Activated naive CD4-positive, alpha-beta T cell treated with anti-CD3 and anti-CD28 coated beads, Interleukin-2, amount 50 U/mL, for 72 hours (primary cell): Measurements from ENCODE around the gene ESPNL. TPM values are rescaled to one million over a fixed set of nuclear protein-coding genes. Genes with fewer than 3 reads are reported as not detected.
A peak's percentile ranks its signal among the peaks of the same experiment; 100 is the strongest.

Experiments used
- ATAC-seq, 2 donors: fragments of 150-1000 bp; cut with Tn5 transposase; 2 replicates each; pipeline ENCODE4 v1.10.0; 2021; ENCODE audit warnings: mild to moderate bottlenecking in 2 of 2, moderate library complexity in 2 of 2
- DNase-seq, 2 donors: peaks; one replicate each; pipeline ENCODE4 v3.0.0; 2021 to 2022; ENCODE audit warnings: low spot score in 2 of 2
- H3K27ac Mint-ChIP-seq, 2 donors: one replicate each; pipeline ENCODE4 v1.8.0; 2022; ENCODE audit warnings: mild to moderate bottlenecking in 2 of 2, mixed read lengths in 2 of 2
- H3K36me3 Mint-ChIP-seq, 2 donors: one replicate each; pipeline ENCODE4 v1.8.0; 2022; ENCODE audit warnings: mixed read lengths in 2 of 2
- H3K9me3 Mint-ChIP-seq, 2 donors: one replicate each; pipeline ENCODE4 v1.8.0; 2022; ENCODE audit warnings: mixed read lengths in 2 of 2
- total RNA-seq, 2 donors: library from RNA; stranded (reverse); gene quantifications; one replicate each; pipeline ENCODE4 v1.2.3, GENCODE V29; 2022

ESPNL gene
- total RNA-seq, 2 donors from 2014 or later = 0.18 to 0.43 TPM

DNA sequence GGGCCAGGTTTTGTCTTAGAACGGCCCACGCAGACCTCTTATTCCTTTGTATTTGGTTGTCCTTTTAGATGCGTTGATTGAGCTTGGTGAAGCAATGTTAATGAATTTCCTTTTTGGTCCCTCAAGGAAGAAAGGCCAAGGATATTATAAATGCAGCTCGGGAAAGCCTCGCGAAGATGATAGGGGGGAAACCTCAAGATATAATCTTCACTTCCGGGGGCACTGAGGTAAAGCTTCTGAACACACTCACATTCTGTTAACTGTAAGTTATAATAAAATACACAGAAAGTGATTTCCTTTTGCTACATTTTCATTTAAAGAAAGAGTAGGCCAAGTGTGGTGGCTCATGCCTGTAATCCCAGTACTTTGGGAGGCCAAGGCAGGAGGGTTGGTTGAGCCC lies 32.2 kb upstream of the ESPNL start:
- DNase-seq = no peak
- peaks cover 0 to 19% of the 10 kb centered on the region in 2 donors for H3K9me3 Mint-ChIP-seq
- ATAC-seq = no peak
- H3K36me3 Mint-ChIP-seq = peaks cover 49 to 73% of the 10 kb centered on the region in 2 donors
- H3K27ac Mint-ChIP-seq = peak overlapping the region in 1 of 2 donors; percentile 57

DNA sequence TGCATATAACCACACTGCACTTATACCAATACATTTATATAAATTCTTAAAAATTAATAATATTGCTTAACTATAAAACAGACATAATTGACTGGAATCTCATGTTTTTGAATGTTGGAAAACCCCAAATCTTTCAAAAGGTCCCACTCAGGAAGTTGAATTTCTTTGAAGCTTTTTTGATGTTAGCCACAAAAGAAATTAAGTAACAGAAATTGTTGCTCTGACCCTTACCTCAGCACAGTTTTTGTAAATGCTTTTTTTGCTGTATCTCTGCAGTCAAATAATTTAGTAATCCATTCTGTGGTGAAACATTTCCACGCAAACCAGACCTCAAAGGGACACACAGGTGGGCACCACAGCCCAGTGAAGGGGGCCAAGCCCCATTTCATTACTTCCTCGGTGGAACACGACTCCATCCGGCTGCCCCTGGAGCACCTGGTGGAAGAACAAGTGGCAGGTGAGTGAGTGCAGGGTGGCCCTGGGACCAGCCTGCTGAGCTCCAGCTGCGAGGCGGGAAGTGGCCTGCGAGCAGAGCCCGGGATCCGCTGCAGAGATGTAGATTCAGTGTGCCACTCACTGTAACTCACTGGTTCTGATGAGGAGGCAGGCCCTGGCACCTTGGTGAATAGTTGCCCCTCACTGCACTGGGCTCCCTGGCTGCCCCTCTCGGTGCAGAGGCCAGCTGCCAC lies 31.0 kb upstream of the ESPNL start:
- peaks cover 0 to 19% of the 10 kb centered on the region in 2 donors for H3K9me3 Mint-ChIP-seq
- ATAC-seq (peak in 1 of 2 donors; percentile 24), DNase-seq (no peak)
- peaks cover 52 to 83% of the 10 kb centered on the region in 2 donors for H3K36me3 Mint-ChIP-seq
- H3K27ac Mint-ChIP-seq = peak overlapping the region in 1 of 2 donors; percentile 28

DNA sequence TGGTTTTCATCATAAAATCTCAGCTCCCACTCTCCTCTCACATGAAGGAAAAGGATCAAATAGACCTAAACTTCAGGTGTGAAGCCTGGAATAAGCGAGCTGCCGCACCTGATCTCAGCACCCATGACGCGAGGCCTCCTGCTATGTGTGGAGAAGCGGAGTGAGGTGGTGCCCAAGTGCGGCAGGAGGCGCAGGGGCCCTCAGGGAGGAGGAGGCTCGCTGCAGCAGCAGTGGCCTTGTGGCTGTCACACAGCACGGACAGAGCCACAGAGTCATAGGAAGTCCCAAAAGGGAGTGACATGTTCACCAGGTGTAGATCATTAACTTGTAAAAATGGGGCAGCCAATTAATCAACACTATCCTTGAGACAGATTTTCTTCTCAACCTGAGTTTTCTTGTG lies 30.3 kb upstream of the ESPNL start:
- DNase-seq (no peak), ATAC-seq (no peak)
- Mint-ChIP-seq H3K36me3 (peaks cover 55 to 85% of the 10 kb centered on the region in 2 donors), H3K9me3 (peaks cover 0 to 19% of the 10 kb centered on the region in 2 donors), H3K27ac (peak overlapping the region in 1 of 2 donors; percentile 28)

DNA sequence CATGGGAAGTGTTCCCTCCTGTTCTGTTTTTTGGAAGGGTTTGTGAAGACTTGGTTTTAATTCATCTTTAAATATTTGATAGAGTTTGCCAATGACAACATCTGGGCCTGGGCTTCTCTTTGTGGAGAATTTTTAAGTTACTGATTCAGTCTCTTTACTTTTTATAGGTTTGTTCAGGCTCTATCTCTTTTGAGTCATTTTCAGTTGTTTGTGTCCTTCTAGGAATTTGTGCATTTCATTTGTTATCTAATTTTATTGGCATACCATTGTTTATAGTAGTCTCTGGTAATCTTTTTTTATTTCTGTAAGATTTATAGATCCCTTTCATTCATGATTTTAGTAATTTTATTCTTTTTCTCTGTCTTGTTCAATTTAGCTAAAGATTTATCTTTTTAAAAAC lies 24.7 kb upstream of the ESPNL start:
- peaks cover 0 to 7% of the 10 kb centered on the region in 2 donors for H3K9me3 Mint-ChIP-seq
- H3K36me3 Mint-ChIP-seq = peaks cover 43 to 77% of the 10 kb centered on the region in 2 donors
- no peak overlapping the region for H3K27ac Mint-ChIP-seq
- ATAC-seq (no peak), DNase-seq (no peak)

DNA sequence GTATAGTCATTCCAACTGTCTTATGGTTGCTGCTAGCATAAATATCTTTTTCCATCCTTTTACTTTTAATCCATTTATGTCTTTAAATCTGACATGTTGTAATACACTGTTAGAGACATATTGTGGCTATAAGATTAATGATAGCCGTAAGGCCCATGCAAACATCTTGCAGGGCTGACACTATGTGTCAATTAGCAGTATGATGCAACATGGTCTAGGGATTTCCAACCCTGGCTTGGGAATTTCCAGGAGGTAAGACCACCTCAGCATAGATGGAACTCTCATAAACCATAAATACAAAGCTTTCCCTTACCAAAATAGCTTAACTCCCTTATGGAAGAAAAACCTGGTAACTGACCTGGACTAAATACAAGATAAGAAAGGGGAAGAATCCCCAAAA lies 22.8 kb upstream of the ESPNL start:
- peaks cover 51 to 77% of the 10 kb centered on the region in 2 donors for H3K36me3 Mint-ChIP-seq
- ATAC-seq = no peak
- no peak overlapping the region for H3K27ac Mint-ChIP-seq

DNA sequence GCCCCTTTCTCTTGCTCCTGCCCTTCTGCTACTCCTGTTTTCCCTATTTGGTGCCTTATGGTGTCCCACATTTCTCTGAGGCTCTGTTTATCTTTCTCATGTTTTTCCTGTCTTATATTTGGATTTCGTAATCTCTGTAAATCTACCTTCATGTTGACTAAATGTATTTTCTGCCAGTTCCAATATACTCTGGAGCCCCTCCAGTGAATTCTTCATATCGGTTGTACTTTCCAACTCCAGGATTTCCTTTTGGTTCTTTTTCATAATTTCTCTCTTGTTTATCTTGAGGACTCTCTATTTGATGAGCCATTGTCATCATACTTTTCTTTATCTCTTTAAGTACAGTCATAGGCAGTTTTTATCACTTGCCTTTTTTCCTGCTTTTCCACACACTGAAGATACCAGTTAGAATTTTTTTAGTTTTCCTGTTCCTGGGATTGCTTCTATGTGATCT lies 20.2 kb upstream of the ESPNL start:
- peaks cover 52 to 69% of the 10 kb centered on the region in 2 donors for H3K36me3 Mint-ChIP-seq
- H3K27ac Mint-ChIP-seq = peak overlapping the region in 1 of 2 donors; percentile 11
- ATAC-seq = no peak
- no peaks in the 10 kb centered on the region for H3K9me3 Mint-ChIP-seq
- DNase-seq = no peak

More for the DNA sequence above, 22.8 kb upstream of the ESPNL start:
- DNase-seq = no peak
- no peaks in the 10 kb centered on the region for H3K9me3 Mint-ChIP-seq

DNA sequence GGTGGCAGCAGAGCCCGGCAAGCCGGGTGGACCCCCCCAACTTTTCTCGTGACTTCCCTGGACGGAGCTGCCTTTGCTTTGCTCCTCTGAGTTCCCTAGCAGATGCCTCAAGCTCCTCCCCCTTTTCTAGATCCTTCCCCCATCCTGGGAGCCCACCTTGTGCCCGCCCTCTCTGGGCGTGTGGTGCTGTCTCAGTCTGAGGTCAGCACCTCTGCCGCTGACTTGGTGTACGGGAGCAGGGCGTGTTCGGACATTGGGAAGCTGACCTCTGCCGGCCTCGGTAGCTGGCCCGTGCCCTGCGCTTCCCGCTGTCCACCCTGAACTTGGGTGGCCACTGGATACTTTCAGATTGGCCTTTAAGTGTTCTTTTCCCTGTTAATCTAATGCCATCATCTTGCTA lies 19.6 kb upstream of the ESPNL start:
- Mint-ChIP-seq H3K27ac (no peak overlapping the region), H3K36me3 (peaks cover 53 to 69% of the 10 kb centered on the region in 2 donors), H3K9me3 (no peaks in the 10 kb centered on the region)
- ATAC-seq (no peak), DNase-seq (no peak)

DNA sequence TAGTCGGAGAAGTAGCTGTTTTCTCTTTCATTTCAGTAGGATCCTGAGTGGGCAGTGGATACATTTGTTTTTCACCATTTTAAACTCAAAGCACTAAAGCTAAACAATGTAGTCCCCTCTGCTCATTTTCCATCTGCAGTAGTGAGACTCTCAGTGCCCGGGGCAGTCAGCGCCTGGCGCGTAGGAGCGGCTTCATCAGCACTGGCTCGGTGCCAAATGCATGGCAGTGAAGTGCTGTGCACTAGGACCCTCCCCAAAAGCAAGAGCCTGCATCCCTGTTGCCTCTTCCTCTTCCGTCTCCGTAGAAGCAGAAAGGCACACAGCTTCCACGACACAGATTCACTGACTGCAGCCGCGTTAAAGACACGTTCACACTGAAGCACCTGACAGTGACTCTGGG lies 19.0 kb upstream of the ESPNL start:
- no peaks in the 10 kb centered on the region for H3K9me3 Mint-ChIP-seq
- no peak overlapping the region for H3K27ac Mint-ChIP-seq
- H3K36me3 Mint-ChIP-seq = peaks cover 54 to 70% of the 10 kb centered on the region in 2 donors
- DNase-seq = no peak
- no peak for ATAC-seq

DNA sequence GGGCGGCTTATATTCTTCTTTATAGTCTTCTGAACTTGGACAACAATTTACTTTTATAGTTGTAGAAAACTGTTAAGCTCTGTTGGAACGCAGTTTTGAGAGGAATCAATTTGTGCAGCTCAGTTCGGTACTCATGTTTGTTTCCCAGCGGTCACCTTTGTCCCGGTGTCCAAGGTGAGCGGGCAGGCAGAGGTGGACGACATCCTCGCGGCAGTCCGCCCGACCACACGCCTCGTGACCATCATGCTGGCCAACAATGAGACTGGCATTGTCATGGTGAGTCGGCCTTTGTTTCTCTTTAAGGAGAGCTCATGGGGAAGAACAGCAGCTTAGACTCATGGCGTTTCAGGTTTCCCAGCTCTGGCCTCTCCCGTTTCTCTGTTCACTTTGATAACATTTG lies 18.6 kb upstream of the ESPNL start:
- Mint-ChIP-seq H3K9me3 (no peaks in the 10 kb centered on the region), H3K27ac (no peak overlapping the region), H3K36me3 (peaks cover 50 to 67% of the 10 kb centered on the region in 2 donors)
- no peak for DNase-seq
- no peak for ATAC-seq

DNA sequence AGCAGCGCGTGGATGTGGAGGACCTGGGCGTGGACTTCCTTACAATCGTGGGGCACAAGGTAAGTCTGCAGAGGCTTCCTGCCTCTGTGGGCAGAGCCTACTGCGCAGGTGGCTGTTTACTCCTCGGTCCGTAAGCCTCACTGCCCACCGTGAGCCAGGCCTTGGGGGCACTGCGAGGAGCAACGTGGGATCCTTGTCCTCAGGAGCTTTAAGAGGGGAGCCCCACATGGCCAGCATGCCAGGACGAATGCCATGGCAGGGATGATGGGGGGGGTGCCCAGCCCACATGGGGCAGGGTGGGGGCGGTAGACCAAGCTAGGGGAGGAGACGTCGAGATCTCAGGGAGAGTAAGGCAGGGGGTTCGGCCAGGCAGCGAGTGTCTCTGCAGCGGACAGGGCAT lies 18.0 kb upstream of the ESPNL start:
- Mint-ChIP-seq H3K27ac (no peak overlapping the region), H3K9me3 (no peaks in the 10 kb centered on the region), H3K36me3 (peaks cover 44 to 62% of the 10 kb centered on the region in 2 donors)
- ATAC-seq = no peak
- DNase-seq = no peak

DNA sequence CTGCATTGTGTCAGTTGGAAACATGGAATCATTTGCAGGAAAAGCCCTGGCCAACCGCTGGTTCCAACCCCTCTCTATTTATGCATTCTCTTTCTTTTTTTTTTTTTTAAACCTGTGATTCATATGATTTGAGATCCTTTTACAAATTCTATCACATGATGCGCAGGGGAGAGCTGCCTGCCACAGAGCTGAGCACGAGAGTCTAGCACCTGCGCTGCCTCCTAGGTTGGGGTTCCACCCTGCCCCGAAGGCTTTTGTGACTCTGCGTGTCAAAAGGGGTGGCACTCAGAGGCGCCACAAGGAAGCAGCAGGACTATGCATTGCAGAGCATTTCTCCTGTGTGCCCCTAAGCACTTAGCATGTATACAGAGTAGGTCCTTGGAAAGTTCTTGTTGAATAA lies 17.3 kb upstream of the ESPNL start:
- Mint-ChIP-seq H3K27ac (no peak overlapping the region), H3K9me3 (no peaks in the 10 kb centered on the region), H3K36me3 (peaks cover 44 to 55% of the 10 kb centered on the region in 2 donors)
- ATAC-seq (no peak), DNase-seq (no peak)

DNA sequence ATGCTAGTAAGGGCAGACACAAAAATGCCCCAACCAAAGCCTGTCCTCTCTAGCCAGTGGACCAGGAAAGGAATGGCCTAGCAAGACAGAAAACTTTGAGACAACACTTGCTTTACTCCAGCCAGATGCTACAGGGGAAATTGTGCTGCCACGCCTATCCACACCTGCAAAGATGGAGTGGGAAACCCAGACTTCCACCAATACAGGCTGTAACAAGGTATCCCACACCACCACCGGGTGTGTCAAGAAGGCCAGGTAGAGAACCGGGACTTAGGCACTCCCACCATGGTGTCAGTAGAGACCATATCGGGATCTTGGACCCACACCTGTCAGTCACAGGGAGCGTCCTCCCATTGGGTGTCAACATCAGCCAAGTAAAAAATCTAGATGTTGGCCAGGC lies 16.2 kb upstream of the ESPNL start:
- DNase-seq = no peak

DNA sequence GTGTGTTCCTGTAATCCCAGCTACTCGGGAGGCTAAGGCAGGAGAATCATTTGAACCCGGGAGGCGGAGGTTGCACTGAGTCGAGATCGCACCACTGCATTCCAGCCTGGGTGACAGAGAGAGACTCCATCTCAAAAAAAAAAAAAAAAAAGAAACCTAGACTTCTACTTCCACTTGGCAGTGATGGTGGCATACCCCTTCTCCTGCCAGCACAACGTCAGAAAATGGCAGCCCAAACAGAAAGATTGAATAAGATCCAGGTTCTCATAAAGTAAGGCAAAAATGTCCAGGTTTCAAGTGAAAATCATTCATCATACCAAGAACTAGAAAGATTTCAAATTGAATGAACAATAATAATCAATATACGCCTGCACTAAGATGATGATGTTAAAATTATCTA lies 15.4 kb upstream of the ESPNL start:
- H3K9me3 Mint-ChIP-seq = no peaks in the 10 kb centered on the region
- ATAC-seq = no peak
- peak overlapping the region in 1 of 2 donors; percentile 88 for H3K27ac Mint-ChIP-seq
- H3K36me3 Mint-ChIP-seq = peaks cover 42 to 43% of the 10 kb centered on the region in 2 donors
- DNase-seq = no peak

More for the DNA sequence above, 16.2 kb upstream of the ESPNL start:
- peaks cover 44 to 45% of the 10 kb centered on the region in 2 donors for H3K36me3 Mint-ChIP-seq
- H3K9me3 Mint-ChIP-seq = no peaks in the 10 kb centered on the region
- ATAC-seq = no peak
- H3K27ac Mint-ChIP-seq = peak overlapping the region in 1 of 2 donors; percentile 9

DNA sequence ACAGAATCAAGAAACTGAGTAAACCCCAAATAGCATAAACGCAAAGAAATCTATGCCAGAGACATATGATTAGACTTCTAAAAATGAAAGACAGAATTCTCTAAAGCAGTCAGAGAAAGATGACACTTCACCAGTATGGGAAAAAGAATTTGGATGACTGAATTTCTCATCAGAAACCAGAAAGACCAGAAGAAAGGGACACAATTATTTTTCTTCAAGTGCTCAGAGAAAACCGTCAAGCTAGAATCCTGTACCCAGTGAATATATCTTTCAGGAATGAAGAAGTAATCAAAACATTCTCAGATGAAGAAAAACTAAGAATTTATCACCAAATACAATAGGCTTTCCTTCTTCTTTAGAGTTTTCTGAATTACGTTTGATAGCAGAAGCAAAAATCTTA lies 14.2 kb upstream of the ESPNL start:
- peaks cover 34 to 35% of the 10 kb centered on the region in 2 donors for H3K36me3 Mint-ChIP-seq
- ATAC-seq = no peak
- no peak for DNase-seq
- H3K27ac Mint-ChIP-seq = no peak overlapping the region
- no peaks in the 10 kb centered on the region for H3K9me3 Mint-ChIP-seq

DNA sequence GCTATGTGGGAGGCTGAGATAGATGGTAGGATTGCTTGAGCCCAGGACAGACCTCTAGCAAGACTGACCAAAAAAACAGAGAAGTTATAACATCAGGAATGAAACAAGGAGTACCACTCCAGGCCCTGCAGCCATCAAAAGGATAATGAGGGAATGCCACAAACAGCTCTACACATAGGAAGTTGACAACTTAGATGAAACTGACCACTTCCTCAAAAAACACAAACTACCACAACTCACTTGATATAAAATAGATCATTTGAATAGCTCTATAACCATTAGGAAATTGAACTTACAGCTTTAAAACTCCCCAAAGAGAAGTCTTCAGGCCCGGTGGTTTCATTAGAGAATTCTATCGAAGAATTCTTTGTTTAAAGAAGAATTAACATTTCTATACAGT lies 12.9 kb upstream of the ESPNL start:
- DNase-seq = no peak
- H3K27ac Mint-ChIP-seq = no peak overlapping the region
- peaks cover 22 to 25% of the 10 kb centered on the region in 2 donors for H3K36me3 Mint-ChIP-seq
- no peak for ATAC-seq
- no peaks in the 10 kb centered on the region for H3K9me3 Mint-ChIP-seq

DNA sequence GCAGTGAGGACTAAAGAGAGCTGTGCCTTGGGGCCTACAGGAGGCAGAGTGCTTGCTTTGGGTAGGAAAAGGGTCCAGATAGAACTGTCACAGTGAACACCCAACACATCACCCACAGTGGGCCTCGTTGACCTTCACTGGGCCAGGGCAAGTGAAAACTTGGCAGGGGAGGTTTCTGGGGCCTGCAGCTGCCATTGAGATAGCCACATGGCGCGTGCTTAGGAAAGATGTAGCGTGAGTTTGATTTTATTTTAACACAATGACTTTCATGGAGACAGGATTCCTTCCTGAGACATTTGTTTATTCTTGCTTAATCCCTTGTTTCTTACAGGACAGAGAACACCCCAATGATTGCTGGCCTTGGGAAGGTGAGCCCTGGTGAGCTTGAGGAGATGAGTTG lies 9.3 kb upstream of the ESPNL start:
- ATAC-seq = no peak
- no peak for DNase-seq
- Mint-ChIP-seq H3K36me3 (peaks cover 0 to 4% of the 10 kb centered on the region in 2 donors), H3K27ac (peak overlapping the region in 1 of 2 donors; percentile 44), H3K9me3 (no peaks in the 10 kb centered on the region)

DNA sequence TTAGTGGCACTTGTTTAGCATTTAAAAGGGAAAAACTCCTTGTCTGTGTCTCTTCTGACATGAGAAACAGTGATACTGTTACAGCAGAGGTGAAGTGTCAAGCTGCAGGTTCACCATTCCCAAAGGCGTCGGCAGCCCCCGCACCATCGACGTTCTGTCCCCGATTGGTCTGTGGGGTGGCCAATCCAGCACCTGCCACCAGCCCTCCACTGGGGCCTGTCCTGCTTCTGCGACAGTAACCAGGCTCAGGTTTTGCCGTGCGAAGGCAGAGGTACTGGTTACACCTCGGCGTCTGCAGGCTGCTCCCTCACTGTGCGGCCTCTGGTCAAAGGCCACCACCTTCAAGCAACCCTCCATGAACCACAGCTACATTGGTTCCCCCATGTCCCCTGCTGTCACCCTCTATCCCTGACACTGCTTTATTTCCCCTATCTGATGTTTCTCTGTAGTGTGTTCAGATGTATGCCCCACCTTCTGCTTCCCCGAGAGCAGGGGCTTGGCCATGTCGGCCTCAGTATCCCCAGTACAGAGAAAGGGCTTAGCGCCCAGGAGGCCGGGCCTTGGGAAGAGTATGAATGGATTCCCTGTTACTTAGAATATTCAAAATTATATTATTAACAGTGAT lies 8.6 kb upstream of the ESPNL start:
- no peaks in the 10 kb centered on the region for H3K36me3 Mint-ChIP-seq
- peak overlapping the region in 1 of 2 donors; percentile 73 for H3K27ac Mint-ChIP-seq
- no peak for DNase-seq
- no peaks in the 10 kb centered on the region for H3K9me3 Mint-ChIP-seq
- ATAC-seq = no peak
